Esophagus squamous epithelium (tissue), 5 donors: ENCODE results near the gene ELAVL2. TPM values are rescaled to one million over a fixed set of nuclear protein-coding genes. Genes with fewer than 3 reads are reported as not detected.

Source experiments
- DNase-seq: peaks from one replicate; lab custom pipeline; 2025; lab: John Stamatoyannopoulos, UW
- H3K27ac ChIP-seq, 4 donors: fragments of 200-600 bp; sonication (generic); one replicate each; pipeline ENCODE4 v1.5.1; 2016 to 2019; ENCODE audit warnings: mild to moderate bottlenecking in 1 of 4
- H3K27me3 ChIP-seq, 4 donors: fragments of 200-600 bp; sonication (generic); 1 replicate in 3 of 4; 2 replicates in 1 of 4; pipeline versions ENCODE4 v1.5.1 to v1.6.0; 2017 to 2021; ENCODE audit warnings: antibody characterized with exemption in 1 of 4
- H3K36me3 ChIP-seq, 3 donors: fragments of 200-600 bp; sonication (generic); one replicate each; pipeline ENCODE4 v1.5.1; 2016 to 2019
- H3K4me1 ChIP-seq, 3 donors: fragments of 200-600 bp; sonication (generic); one replicate each; pipeline ENCODE4 v1.5.1; 2017 to 2019
- H3K4me3 ChIP-seq, 4 donors: fragments of 200-600 bp; sonication (generic); 1 replicate in 3 of 4; 2 replicates in 1 of 4; pipeline ENCODE4 v1.5.1; 2016 to 2019; ENCODE audit warnings: mild to moderate bottlenecking in 2 of 4, moderate library complexity in 1 of 4
- H3K9me3 ChIP-seq, 3 donors: fragments of 200-600 bp; sonication (generic); one replicate each; pipeline ENCODE4 v1.5.1; 2016 to 2019
- CTCF ChIP-seq, 6 experiments: fragments of 450-650 bp in 4 of 6; fragments of 200-600 bp in 2 of 6; sonication (generic) in 2 of 6; IDR thresholded peaks; one replicate each; pipeline ENCODE4 v1.5.1; 2016 to 2019; ENCODE audit warnings: antibody characterized with exemption in 6 of 6, mild to moderate bottlenecking in 4 of 6, moderate library complexity in 4 of 6
- POLR2A ChIP-seq, 4 donors: fragments of 450-650 bp; IDR thresholded peaks; one replicate each; pipeline ENCODE4 v1.6.1; 2017; ENCODE audit warnings: antibody characterized with exemption in 4 of 4, mild to moderate bottlenecking in 4 of 4, moderate library complexity in 3 of 4
- WGBS, 2 donors: methylation state at CpG; one replicate each; pipeline ENCODE4 v1.1.5; 2018; 5-methylcytosine and 5-hydroxymethylcytosine counted together
- intact Hi-C: fragments of 100-400 bp; cut with DNase I; formaldehyde crosslinking; loops from one replicate; pipeline ENCODE4 v1.15.0; 2022
- total RNA-seq, 4 donors: library from RNA; depleted of rRNA; stranded (reverse); fragments of >200 nt; gene quantifications; one replicate each; pipeline ENCODE4 v1.1.0, GENCODE V29; 2016
- donor health status: DM: yes; HTN: yes; CAD: no.

ELAVL2 gene
- total RNA-seq, 4 donors from 2014 or later, result 0.29 to 0.97 (median 0.95) TPM; not detected in 1

DNA sequence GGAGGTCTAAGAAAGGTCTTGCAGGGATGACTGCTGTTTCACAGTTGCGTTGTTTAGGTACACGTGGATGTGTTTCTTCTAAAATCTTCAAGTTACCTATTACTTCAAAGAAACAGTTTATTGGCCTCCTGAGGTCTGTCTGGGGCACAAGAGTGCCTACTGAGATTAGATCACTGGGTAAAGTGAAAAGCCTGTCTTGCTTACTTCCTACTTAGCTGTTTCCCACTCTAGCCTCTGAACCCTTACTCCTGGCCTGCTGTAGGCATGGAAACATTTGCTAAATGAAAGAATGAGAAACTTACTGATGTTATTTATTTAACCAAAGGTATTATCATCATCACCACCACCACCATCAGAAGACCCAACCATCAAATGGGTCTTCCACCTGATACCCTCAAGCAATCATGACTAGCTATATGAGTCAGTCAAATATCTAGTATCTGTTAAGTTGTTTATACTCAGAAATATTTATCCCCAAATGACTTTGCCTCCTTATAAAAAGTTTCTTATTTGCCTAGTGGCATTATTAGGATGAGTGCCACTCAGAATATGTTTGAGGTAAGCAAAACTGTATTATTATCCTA, 92.5 kb downstream of the ELAVL2 start:
- Histone ChIP-seq H3K27ac (no peak overlapping the region), H3K4me1 (no peaks in the 10 kb centered on the region), H3K9me3 (no peaks in the 10 kb centered on the region), H3K27me3 (no peaks in the 10 kb centered on the region), H3K4me3 (no peak overlapping the region), H3K36me3 (no peaks in the 10 kb centered on the region)
- TF ChIP-seq POLR2A (IDR thresholded peaks at IDR 0.05), result no peak
- TF ChIP-seq CTCF (IDR thresholded peaks at IDR 0.05), result no peak
- DNase-seq, result no peak
- WGBS, 2 donors, result 67 to 83% methylated on average over 2 of the region's 2 CpGs
- intact Hi-C loops, result no loop called here

DNA sequence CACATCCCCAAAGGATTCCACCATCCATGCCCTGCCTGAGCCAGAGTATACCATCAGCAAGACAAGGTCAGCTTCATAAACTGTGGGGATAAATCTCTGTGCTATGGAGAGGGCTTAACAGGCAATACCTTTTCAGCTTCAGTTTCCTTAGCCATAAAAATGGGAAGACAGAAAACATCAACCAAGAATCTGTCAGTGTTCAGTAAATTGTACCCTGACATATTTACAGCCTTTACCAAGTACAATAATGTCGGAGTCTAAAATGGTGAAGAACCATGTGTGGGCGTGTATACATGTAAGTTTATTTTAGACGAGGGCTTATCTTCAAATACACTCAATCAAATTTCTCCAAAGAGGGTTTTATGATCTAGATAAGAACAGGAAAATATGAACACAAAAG, 94.7 kb downstream of the ELAVL2 start:
- Histone ChIP-seq H3K9me3 (no peaks in the 10 kb centered on the region), H3K36me3 (no peaks in the 10 kb centered on the region), H3K27ac (no peak overlapping the region), H3K27me3 (no peaks in the 10 kb centered on the region), H3K4me3 (no peak overlapping the region), H3K4me1 (no peaks in the 10 kb centered on the region)
- WGBS, 2 donors, result 77 to 79% methylated on average over 3 of the region's 3 CpGs
- TF ChIP-seq POLR2A (IDR thresholded peaks at IDR 0.05), result no peak
- DNase-seq, result no peak
- intact Hi-C loops, result no loop called here

- TF ChIP-seq POLR2A (IDR thresholded peaks at IDR 0.05), result no peak
- no peak for TF ChIP-seq CTCF (IDR thresholded peaks at IDR 0.05)
- intact Hi-C loops, result no loop called here
- 77 to 90% methylated on average over 2 of the region's 2 CpGs for WGBS, 2 donors
Observed at GRCh38 chr9:23730364-23730763, 95.7 kb downstream of the ELAVL2 start.

DNA sequence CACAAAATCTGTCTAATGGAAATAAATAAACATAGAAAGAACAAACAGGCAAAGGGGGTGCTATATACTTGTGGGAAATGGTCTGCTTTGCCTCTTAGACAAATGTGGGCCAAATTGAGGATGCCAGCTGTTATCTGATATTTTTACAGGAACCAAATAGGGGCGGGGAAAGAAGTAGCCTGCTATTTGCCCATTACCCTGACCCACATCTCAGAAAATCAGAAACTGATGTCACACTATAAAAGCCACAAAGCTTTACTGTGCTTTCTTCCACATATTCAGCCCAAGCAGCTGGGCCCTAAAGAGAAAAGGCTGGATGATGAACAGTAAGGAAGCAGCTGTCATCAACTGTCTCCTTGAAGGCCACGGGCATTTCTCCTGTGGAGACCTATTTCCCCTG, 97.3 kb downstream of the ELAVL2 start:
- Histone ChIP-seq H3K4me3 (no peak overlapping the region), H3K9me3 (no peaks in the 10 kb centered on the region), H3K27ac (no peak overlapping the region), H3K4me1 (no peaks in the 10 kb centered on the region), H3K27me3 (no peaks in the 10 kb centered on the region), H3K36me3 (no peaks in the 10 kb centered on the region)
- intact Hi-C loops, result no loop called here
- WGBS, 2 donors, result 80% methylated on average over 2 of the region's 2 CpGs
- DNase-seq, result no peak
- TF ChIP-seq POLR2A (IDR thresholded peaks at IDR 0.05) (no peak), CTCF (IDR thresholded peaks at IDR 0.05) (no peak)

More at GRCh38 chr9:23730364-23730763, 95.7 kb downstream of the ELAVL2 start:
- H3K36me3 ChIP-seq, result no peaks in the 10 kb centered on the region
- DNase-seq, result no peak
- no peaks in the 10 kb centered on the region for H3K27me3 ChIP-seq
- H3K4me3 ChIP-seq, result no peak overlapping the region
- H3K9me3 ChIP-seq, result no peaks in the 10 kb centered on the region
- H3K27ac ChIP-seq, result no peak overlapping the region
- H3K4me1 ChIP-seq, result no peaks in the 10 kb centered on the region

DNA sequence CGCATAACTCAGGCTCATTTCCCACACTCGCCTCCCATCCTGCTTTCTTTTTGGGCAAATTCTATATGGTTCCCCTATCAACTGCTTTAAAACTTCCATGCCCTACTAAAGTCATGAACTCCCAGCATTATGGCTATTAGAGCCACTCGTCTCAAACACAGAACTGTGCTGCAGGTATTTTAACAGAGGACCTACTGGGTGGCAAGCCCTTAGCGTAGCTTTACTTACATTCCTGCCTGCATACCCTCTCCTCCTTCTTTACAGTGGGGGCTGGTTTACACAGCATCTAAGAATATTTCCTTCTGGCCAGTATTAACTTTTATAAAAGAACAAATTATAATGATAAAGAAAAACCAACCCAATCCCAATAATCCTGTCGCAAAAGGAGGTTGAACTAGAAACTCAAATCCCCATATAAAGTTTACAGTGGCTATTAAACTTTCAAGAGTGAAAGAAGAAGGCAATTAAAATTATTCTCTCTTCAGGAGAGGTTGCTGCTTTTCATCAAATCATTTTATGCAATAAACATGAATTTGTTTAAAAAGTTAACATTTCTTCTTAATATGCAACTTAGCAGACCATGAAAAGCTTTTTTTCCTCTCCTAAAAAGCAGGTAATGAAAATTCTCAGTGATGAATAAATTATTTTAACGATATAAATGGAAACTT, 100.6 kb downstream of the ELAVL2 start:
- intact Hi-C loops, result no loop called here
- Histone ChIP-seq H3K4me1 (no peaks in the 10 kb centered on the region), H3K27ac (no peak overlapping the region), H3K27me3 (no peaks in the 10 kb centered on the region), H3K9me3 (no peaks in the 10 kb centered on the region), H3K4me3 (no peak overlapping the region), H3K36me3 (no peaks in the 10 kb centered on the region)
- no peak for DNase-seq
- WGBS, 2 donors, result 89% methylated on average over 6 of the region's 6 CpGs
- no peak for TF ChIP-seq POLR2A (IDR thresholded peaks at IDR 0.05)
- no peak for TF ChIP-seq CTCF (IDR thresholded peaks at IDR 0.05)
